Karpas-422 (cell line): ENCODE measurements around the gene CNIH2. TPM values are rescaled to one million over a fixed set of nuclear protein-coding genes. Genes with fewer than 3 reads are reported as not detected.

ENCODE experiments used
- DNase-seq: peaks from one replicate; pipeline ENCODE4 v3.0.0-alpha.2; 2015
- H2AFZ ChIP-seq: fragments of 200-600 bp; sonication (generic); 2 replicates; pipeline ENCODE4 v1.6.1; 2014; ENCODE audit warnings: antibody characterized with exemption, low read length, mixed read lengths
- H3K27ac ChIP-seq: fragments of 200-600 bp; sonication (generic); 2 replicates; pipeline ENCODE4 v1.5.1; 2014; ENCODE audit warnings: mild to moderate bottlenecking, low read length, moderate library complexity
- H3K27me3 ChIP-seq: fragments of 200-600 bp; sonication (generic); 2 replicates; pipeline ENCODE4 v1.6.1; 2014; ENCODE audit warnings: low read length, mixed read lengths
- H3K36me3 ChIP-seq: fragments of 200-600 bp; sonication (generic); 2 replicates; pipeline ENCODE4 v1.6.1; 2014; ENCODE audit warnings: low read length, mixed read lengths; ENCODE audit not compliant: insufficient read depth
- H3K4me1 ChIP-seq: fragments of 200-600 bp; sonication (generic); 2 replicates; pipeline ENCODE4 v1.6.1; 2014; ENCODE audit warnings: mild to moderate bottlenecking, low read length, mixed read lengths
- H3K4me2 ChIP-seq: fragments of 200-600 bp; sonication (generic); 2 replicates; pipeline ENCODE4 v1.6.1; 2014; ENCODE audit warnings: low read length, low read depth, mild to moderate bottlenecking; ENCODE audit not compliant: poor library complexity, severe bottlenecking
- H3K4me3 ChIP-seq: fragments of 200-600 bp; sonication (generic); 2 replicates; pipeline ENCODE4 v1.5.1; 2014; ENCODE audit warnings: mild to moderate bottlenecking, antibody characterized with exemption, low read length, mixed read lengths
- H3K79me2 ChIP-seq: fragments of 200-600 bp; sonication (generic); 2 replicates; pipeline ENCODE4 v1.6.1; 2014; ENCODE audit warnings: mild to moderate bottlenecking, low read length, mixed read lengths
- H3K9ac ChIP-seq: fragments of 200-600 bp; sonication (generic); 2 replicates; pipeline ENCODE4 v1.6.0; 2014; ENCODE audit warnings: low read length
- H3K9me2 ChIP-seq: fragments of 200-600 bp; sonication (generic), shearing (Covaris generic); replicated peaks from 2 replicates; pipeline ENCODE4 v1.6.0; 2014; ENCODE audit warnings: mild to moderate bottlenecking, low read length, moderate library complexity; ENCODE audit not compliant: insufficient read depth
- H3K9me3 ChIP-seq: fragments of 300-700, 200-600 bp; sonication (generic); 2 replicates; pipeline ENCODE4 v1.6.1; 2014; ENCODE audit warnings: low read length, mixed read lengths
- H4K20me1 ChIP-seq: fragments of 200-600 bp; sonication (generic); 2 replicates; pipeline ENCODE4 v1.6.1; 2014; ENCODE audit warnings: mild to moderate bottlenecking, antibody characterized with exemption, low read length, low read depth; ENCODE audit not compliant: insufficient read depth
- total RNA-seq: library from RNA; depleted of rRNA; stranded (reverse); fragments of >200 nt; shearing (Covaris generic); gene quantifications from 2 replicates; pipeline ENCODE4 v1.2.3, GENCODE V29; 2014; ENCODE audit warnings: low replicate concordance

CNIH2 gene
- total RNA-seq, 1 experiment from 2014 or later = 0.34 TPM

DNA sequence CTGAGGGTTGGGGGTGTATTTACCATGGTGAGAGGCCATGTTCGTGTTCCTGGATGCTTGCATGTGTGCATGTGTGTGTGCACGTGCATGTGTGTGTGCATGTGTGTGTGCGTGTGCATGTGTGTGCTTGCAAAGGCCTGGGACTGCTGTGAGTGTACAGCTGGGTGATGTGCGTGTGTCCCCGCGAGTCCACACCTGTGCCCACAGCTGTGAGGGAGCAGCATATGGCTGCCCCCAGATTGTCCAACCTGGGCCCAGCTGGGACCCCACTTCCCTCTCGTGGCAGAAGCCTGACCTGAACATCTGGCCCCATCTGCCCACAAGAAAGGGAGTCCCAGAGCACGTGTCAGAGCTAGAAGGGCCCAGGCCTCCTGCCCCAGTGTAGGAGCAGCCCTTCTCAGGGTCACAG, 47.3 kb downstream of the CNIH2 start:
- H3K79me2 ChIP-seq = no peaks in the 10 kb centered on the region
- H3K9me2 ChIP-seq = no peaks in the 10 kb centered on the region
- no peaks in the 10 kb centered on the region for H4K20me1 ChIP-seq
- no peak overlapping the region for H3K4me2 ChIP-seq
- H3K27ac ChIP-seq = no peak overlapping the region
- no peak overlapping the region for H3K9ac ChIP-seq
- H3K9me3 ChIP-seq = no peaks in the 10 kb centered on the region
- no peak for DNase-seq
- no peak overlapping the region for H2AFZ ChIP-seq
- H3K36me3 ChIP-seq = no peaks in the 10 kb centered on the region
- peaks cover 16% of the 10 kb centered on the region for H3K4me1 ChIP-seq
- no peak overlapping the region for H3K4me3 ChIP-seq
- H3K27me3 ChIP-seq = no peaks in the 10 kb centered on the region

- H2AFZ ChIP-seq = no peak overlapping the region
- no peaks in the 10 kb centered on the region for H3K9me3 ChIP-seq
- peaks cover 16% of the 10 kb centered on the region for H3K4me1 ChIP-seq
- DNase-seq = no peak
- no peaks in the 10 kb centered on the region for H3K27me3 ChIP-seq
- H3K9ac ChIP-seq = no peak overlapping the region
- no peaks in the 10 kb centered on the region for H4K20me1 ChIP-seq
- no peak overlapping the region for H3K4me2 ChIP-seq
- no peaks in the 10 kb centered on the region for H3K36me3 ChIP-seq
- H3K4me3 ChIP-seq = no peak overlapping the region
- H3K79me2 ChIP-seq = no peaks in the 10 kb centered on the region
- H3K9me2 ChIP-seq = no peaks in the 10 kb centered on the region
- no peak overlapping the region for H3K27ac ChIP-seq
These were observed 48.5 kb downstream of the CNIH2 start for GRCh38 chr11:66326261-66327111.

DNA sequence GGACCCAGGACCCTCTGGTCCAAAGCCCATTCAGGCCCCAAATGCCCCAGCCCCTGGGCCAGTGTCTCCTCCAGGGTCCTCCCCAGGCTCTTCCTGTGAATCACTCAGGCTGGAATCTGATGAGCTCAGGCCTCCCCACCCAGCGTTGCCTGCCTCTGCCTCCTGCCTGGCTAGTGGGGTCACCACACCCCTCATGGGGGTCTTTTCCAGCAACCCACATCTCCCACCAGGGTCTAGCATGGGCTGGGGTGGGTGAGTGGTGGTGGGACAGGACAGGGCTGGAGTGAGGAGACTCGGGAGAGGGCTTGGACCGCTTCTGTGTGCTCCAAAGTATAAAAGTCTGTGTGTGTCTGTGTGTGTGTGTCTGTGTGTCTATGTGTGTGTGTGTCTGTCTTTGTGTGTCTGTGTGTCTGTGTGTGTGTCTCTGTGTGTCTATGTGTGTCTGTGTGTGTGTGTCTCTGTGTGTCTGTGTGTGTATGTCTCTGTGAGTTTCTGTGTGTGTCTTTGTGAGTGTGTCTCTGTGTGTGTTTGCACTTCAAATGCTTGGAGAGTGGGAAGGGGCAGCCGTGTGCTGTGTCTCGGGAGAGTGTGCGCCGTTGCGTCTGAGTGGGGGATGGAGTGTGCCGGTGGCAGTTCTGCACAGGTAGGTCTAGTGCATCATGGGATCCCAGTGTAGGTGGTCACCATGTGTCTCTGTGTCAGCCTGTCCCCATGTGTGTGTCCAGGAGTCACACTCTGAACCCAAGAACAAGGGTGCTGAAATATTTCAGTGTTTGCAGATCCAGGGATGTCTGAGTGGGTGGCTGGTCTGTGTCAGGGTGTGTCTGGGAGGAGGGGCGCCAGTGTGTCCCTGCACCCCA, 49.4 kb downstream of the CNIH2 start:
- Histone ChIP-seq H3K4me3 (no peak overlapping the region), H3K4me2 (no peak overlapping the region), H2AFZ (no peak overlapping the region), H3K4me1 (peaks cover 16% of the 10 kb centered on the region), H3K27me3 (no peaks in the 10 kb centered on the region), H3K9me2 (no peaks in the 10 kb centered on the region), H3K27ac (no peak overlapping the region), H3K36me3 (no peaks in the 10 kb centered on the region), H3K9me3 (no peaks in the 10 kb centered on the region), H3K79me2 (no peaks in the 10 kb centered on the region), H4K20me1 (no peaks in the 10 kb centered on the region), H3K9ac (peak overlapping the region; percentile 18; the same call in 1 of the 2 replicates)
- no peak for DNase-seq

DNA sequence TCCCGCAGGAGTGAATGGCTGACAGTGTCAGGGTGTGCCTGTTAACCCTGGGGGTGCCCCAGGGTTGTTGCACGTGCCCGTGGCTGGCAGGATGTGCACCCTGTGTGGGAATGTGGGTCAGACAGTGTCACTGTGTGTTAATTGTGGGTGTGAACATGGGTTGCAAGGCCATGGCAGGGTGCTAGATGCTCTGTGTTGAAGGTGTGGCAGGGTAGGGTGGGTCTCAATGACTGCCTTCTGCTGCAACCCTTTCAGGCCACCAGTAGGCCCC, 50.0 kb downstream of the CNIH2 start:
- Histone ChIP-seq H3K9me2 (no peaks in the 10 kb centered on the region), H2AFZ (peak overlapping the region; percentile 85; the same call in 1 of the 2 replicates), H3K4me2 (peak overlapping the region; percentile 83), H3K36me3 (no peaks in the 10 kb centered on the region), H3K27ac (no peak overlapping the region), H3K27me3 (no peaks in the 10 kb centered on the region), H3K4me1 (peaks cover 16% of the 10 kb centered on the region), H4K20me1 (no peaks in the 10 kb centered on the region), H3K9ac (peak overlapping the region; percentile 18; the same call in 1 of the 2 replicates), H3K9me3 (no peaks in the 10 kb centered on the region), H3K79me2 (no peaks in the 10 kb centered on the region), H3K4me3 (no peak overlapping the region)
- DNase-seq = no peak

- no peaks in the 10 kb centered on the region for H3K27me3 ChIP-seq
- peak overlapping the region; percentile 52 for H3K4me3 ChIP-seq
- peak overlapping the region; percentile 83 for H3K4me2 ChIP-seq
- no peaks in the 10 kb centered on the region for H3K36me3 ChIP-seq
- H3K9me2 ChIP-seq = no peaks in the 10 kb centered on the region
- DNase-seq = peak; percentile 93
- H3K9me3 ChIP-seq = no peaks in the 10 kb centered on the region
- peak overlapping the region; percentile 55 for H3K9ac ChIP-seq
- peak overlapping the region; percentile 85 for H2AFZ ChIP-seq
- no peaks in the 10 kb centered on the region for H3K79me2 ChIP-seq
- no peaks in the 10 kb centered on the region for H4K20me1 ChIP-seq
- peaks cover 16% of the 10 kb centered on the region for H3K4me1 ChIP-seq
- no peak overlapping the region for H3K27ac ChIP-seq
These were observed 50.5 kb downstream of the CNIH2 start for GRCh38 chr11:66328302-66329144.

- Histone ChIP-seq H3K9ac (no peak overlapping the region), H3K4me2 (no peak overlapping the region), H3K4me1 (peaks cover 16% of the 10 kb centered on the region), H3K9me3 (no peaks in the 10 kb centered on the region), H3K4me3 (no peak overlapping the region), H3K9me2 (no peaks in the 10 kb centered on the region), H4K20me1 (no peaks in the 10 kb centered on the region), H3K79me2 (no peaks in the 10 kb centered on the region), H3K36me3 (no peaks in the 10 kb centered on the region), H2AFZ (no peak overlapping the region), H3K27me3 (no peaks in the 10 kb centered on the region), H3K27ac (no peak overlapping the region)
- no peak for DNase-seq
These were observed 51.2 kb downstream of the CNIH2 start for GRCh38 chr11:66329165-66329673.

DNA sequence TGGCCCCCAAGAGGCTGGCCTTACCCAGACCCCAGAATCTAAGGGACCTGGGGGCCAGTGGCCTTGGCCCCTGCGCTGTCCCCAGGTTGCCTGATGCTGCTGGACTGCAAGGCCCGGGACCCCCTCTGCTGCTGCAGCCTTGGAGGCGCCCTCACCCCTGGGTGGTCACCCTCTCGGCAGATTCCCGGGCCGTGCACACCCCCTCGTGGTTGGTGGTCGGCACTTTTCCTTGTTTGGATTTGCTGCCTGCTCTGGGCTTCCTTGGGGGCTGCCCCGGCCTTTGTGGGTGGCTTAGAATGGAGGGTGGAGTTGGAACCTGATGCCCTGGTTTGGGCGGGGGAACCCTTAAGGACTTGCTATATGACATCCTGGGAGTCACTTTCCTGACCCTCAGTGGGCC, 53.0 kb downstream of the CNIH2 start:
- no peak for DNase-seq
- H3K27ac ChIP-seq = no peak overlapping the region
- no peaks in the 10 kb centered on the region for H3K36me3 ChIP-seq
- H2AFZ ChIP-seq = no peak overlapping the region
- H3K9ac ChIP-seq = no peak overlapping the region
- H3K9me2 ChIP-seq = no peaks in the 10 kb centered on the region
- H3K4me2 ChIP-seq = no peak overlapping the region
- H3K9me3 ChIP-seq = no peaks in the 10 kb centered on the region
- no peak overlapping the region for H3K4me3 ChIP-seq
- no peaks in the 10 kb centered on the region for H3K79me2 ChIP-seq
- no peaks in the 10 kb centered on the region for H4K20me1 ChIP-seq
- H3K4me1 ChIP-seq = peaks cover 16% of the 10 kb centered on the region
- H3K27me3 ChIP-seq = no peaks in the 10 kb centered on the region
